ENCODE results near the gene ACER3.

DNA sequence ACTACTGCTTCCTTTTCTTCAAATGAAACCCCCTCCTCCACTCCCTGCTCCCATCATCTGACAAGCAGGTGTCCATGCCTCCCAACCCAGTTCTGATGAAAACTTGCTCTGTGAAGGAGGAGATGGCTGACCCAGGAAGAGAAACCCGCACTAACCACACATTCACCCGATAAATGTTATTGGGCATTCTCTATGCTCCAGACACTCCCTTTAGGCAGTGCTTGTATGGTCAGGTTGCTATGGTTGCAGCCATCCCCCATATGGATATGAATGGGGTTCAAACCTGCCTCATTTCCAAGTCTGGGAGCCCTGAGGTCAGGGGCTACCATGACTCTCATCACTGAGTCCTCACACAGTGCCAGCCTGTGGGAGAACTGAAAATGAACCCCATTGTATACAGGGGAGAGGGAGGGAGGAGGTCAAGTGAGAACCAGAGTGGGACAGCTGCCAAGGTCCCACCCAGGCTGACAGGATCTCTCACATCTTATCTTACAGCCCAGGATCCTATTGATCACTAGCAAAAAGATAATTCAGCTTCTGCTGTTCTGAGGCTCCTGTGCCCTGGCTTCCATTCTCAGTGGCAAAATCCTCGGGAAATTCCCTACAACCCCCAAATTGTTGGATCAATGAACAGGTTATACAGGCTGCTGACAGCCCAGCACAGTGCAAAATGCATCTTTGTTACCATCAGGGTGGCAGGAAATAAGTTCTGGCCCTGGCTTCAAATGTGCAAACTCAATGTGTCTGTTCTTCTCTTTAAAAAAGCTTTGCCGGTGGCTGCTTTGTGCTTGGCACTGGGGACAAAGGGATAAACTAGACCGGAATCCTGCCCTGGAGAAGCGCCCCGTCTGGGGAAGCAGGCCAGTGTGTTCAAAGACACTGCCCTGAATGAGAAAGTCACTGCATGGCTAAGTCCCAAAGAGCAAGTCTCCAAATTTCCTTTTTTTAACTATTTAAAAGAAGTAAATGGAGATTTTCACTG is 22.7 kb upstream of the ACER3 start:
- TF ChIP-seq, protein P1, sequence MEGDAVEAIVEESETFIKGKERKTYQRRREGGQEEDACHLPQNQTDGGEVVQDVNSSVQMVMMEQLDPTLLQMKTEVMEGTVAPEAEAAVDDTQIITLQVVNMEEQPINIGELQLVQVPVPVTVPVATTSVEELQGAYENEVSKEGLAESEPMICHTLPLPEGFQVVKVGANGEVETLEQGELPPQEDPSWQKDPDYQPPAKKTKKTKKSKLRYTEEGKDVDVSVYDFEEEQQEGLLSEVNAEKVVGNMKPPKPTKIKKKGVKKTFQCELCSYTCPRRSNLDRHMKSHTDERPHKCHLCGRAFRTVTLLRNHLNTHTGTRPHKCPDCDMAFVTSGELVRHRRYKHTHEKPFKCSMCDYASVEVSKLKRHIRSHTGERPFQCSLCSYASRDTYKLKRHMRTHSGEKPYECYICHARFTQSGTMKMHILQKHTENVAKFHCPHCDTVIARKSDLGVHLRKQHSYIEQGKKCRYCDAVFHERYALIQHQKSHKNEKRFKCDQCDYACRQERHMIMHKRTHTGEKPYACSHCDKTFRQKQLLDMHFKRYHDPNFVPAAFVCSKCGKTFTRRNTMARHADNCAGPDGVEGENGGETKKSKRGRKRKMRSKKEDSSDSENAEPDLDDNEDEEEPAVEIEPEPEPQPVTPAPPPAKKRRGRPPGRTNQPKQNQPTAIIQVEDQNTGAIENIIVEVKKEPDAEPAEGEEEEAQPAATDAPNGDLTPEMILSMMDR (IDR thresholded peaks at IDR 0.05): no peak
- no peak for TF ChIP-seq POLR2AphosphoS5 (IDR thresholded peaks at IDR 0.05)
- no peak for TF ChIP-seq POLR2A (IDR thresholded peaks at IDR 0.05)

Data from sigmoid colon (tissue), 4 donors.